Activated CD8-positive, alpha-beta memory T cell treated with anti-CD3 and anti-CD28 coated beads for 36 hours (primary cell): ENCODE data around the gene TNRC18. TPM values are rescaled to one million over a fixed set of nuclear protein-coding genes. Genes with fewer than 3 reads are reported as not detected.

Experiments used
- CTCF ChIA-PET: fragments of 350-600 bp; sonication (Branson Sonifier 250); formaldehyde crosslinking; loops from one replicate; lab custom pipeline; 2021; ENCODE audit warnings: antibody characterized with exemption; lab: Charles Lee
- POLR2A ChIA-PET: fragments of 350-600 bp; sonication (Branson Sonifier 250); formaldehyde crosslinking; loops from one replicate; lab custom pipeline; 2021; ENCODE audit warnings: antibody characterized with exemption; lab: Charles Lee
- total RNA-seq, 2 experiments: library from RNA; stranded (reverse); gene quantifications; one replicate each; pipeline ENCODE4 v1.2.3, GENCODE V29; 2021

Gene TNRC18
- total RNA-seq, 2 experiments from 2014 or later = 42.4 to 44.2 TPM

GRCh38 chr7:5433181-5433580 lies 9.5 kb upstream of the TNRC18 start:
- CTCF ChIA-PET = no interaction called here
- POLR2A ChIA-PET = interaction anchor here (0.5 kb wide), 1 partner anchor 75 kb away, joined by 4 read pairs; no protein-coding TSS in a partner anchor

DNA sequence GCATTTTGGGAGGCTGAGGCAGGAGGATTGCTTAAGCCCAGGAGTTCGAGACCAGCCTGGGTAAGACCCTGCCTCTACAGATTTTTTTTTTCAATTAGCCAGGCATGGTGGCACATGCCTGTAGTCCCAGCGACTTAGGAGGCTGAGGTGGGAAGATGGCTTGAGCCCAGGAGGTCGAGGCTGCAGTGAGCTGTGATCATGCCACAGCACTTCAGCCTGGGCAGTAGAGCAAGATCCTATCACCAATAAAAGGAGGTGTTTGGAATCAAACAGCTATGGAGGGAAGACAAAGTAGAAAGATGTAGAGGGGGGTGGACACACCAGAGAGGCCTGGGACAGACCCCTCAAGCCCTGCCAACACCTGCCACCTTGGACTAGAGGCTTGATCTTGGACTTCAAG lies 9.1 kb upstream of the TNRC18 start:
- CTCF ChIA-PET = no interaction called here
- POLR2A ChIA-PET = interaction anchor here (0.5 kb wide), 1 partner anchor 76 kb away, joined by 4 read pairs; no protein-coding TSS in a partner anchor

DNA sequence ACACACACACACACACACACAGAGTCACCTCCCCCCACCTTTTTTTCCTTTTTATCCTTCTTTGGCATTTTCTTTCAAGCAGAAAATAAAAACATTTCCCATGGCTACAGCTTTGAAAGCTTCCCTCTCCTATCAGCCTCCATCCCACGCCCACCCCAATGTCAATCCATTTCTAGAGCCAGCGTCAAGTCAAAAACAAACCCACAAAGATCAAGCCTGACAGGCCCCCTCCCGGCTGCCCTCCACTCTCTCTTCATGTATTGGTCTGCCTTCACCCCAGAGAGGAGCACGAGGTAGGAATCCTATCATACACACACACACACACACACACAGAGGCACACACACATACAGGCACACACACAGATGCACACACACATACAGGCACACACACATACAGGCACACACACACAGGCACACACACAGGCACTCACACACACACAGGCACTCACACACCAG lies 8.0 kb upstream of the TNRC18 start:
- ChIA-PET POLR2A (no interaction called here), CTCF (interaction anchor here (0.7 kb wide), 1 partner anchor 46 kb away, joined by 3 read pairs; no protein-coding TSS in a partner anchor)

DNA sequence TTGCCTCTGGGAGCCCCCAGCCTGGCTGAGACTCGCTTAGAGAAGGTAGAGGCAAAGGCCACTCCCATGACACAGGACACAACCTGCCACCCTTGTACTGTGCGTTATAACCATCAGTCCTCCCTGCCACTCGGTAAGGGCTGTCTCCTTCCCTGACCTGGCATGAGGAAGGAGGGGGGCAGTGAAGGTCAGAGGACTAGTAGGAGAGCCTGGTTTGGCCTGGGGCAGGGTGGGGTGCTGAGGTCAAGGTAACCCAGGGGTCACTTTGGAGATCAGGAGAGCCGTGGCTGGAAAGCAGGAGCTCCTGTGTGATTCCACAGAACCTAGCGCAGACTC lies 6.9 kb upstream of the TNRC18 start:
- ChIA-PET POLR2A (no interaction called here), CTCF (interaction anchor here (0.7 kb wide), 1 partner anchor 58 kb away, joined by 3 read pairs; no protein-coding TSS in a partner anchor)

GRCh38 chr7:5429857-5430611 lies 6.4 kb upstream of the TNRC18 start:
- ChIA-PET CTCF (interaction anchor here (0.7 kb wide), 1 partner anchor 25 kb away, joined by 3 read pairs; no protein-coding TSS in a partner anchor), POLR2A (no interaction called here)

- ChIA-PET POLR2A (no interaction called here), CTCF (interaction anchor here (0.7 kb wide), 1 partner anchor 25 kb away, joined by 3 read pairs; no protein-coding TSS in a partner anchor)
Measured at GRCh38 chr7:5429253-5429856, 5.7 kb upstream of the TNRC18 start.

DNA sequence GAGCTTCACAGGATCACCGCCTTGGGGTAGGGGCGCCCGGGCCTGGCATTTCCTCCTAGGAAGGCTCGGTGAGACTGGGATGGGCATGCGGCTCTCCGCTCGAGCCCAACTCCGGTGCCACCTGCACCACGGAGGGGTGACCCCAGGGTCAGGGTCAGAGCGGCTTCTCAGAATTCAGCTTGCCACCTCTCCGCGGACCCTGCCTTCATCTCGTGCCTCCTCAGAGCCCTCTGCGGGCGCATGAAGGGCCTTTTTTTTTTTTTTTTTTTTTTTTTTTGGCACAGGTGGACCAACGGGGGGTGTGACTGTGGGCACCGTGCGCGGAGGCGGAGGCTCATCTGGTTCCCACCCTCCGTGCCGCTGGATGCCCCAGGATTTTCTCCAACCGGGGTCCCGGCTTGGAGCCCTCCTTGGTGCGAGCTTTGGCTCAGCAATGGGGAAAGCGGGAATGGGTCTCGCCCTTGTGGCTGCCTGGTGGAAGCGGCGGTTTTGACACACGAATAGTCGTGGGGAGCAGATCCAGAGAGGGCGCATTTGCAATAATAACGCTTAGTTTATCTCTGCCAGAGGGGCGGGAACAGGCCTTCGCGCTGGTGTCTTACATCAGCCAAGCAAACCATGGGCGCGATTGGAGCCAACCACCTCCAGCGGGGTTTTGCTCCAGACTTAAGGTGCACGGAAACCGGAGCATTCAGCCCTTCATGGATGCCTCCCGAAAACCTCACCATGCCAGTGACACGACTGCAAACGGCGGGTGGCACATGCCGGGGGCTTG lies 5.0 kb upstream of the TNRC18 start:
- POLR2A ChIA-PET = no interaction called here
- CTCF ChIA-PET = no interaction called here

DNA sequence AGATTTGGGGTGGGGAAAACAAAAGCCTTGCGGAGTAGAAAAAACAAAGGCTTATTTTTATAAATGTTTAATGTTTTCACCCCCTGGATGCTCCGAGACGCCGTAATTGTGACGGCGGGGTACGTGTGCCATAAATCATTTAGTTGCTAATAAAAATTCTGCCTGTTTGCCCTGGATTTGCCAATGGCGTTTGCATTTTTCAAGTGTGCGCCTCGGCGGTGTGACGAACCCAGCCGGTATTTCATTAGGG lies 2.5 kb upstream of the TNRC18 start:
- ChIA-PET POLR2A (no interaction called here), CTCF (no interaction called here)

- CTCF ChIA-PET = interaction anchor here (0.9 kb wide), 1 partner anchor 133 kb away, joined by 3 read pairs; no protein-coding TSS in a partner anchor
- POLR2A ChIA-PET = interaction anchor here (0.5 to 0.8 kb wide), 3 partner anchors 103 to 1560 kb away, joined by 3 to 14 read pairs (median 4); no protein-coding TSS in a partner anchor
Measured at GRCh38 chr7:5425507-5426225, 2.0 kb upstream of the TNRC18 start.

DNA sequence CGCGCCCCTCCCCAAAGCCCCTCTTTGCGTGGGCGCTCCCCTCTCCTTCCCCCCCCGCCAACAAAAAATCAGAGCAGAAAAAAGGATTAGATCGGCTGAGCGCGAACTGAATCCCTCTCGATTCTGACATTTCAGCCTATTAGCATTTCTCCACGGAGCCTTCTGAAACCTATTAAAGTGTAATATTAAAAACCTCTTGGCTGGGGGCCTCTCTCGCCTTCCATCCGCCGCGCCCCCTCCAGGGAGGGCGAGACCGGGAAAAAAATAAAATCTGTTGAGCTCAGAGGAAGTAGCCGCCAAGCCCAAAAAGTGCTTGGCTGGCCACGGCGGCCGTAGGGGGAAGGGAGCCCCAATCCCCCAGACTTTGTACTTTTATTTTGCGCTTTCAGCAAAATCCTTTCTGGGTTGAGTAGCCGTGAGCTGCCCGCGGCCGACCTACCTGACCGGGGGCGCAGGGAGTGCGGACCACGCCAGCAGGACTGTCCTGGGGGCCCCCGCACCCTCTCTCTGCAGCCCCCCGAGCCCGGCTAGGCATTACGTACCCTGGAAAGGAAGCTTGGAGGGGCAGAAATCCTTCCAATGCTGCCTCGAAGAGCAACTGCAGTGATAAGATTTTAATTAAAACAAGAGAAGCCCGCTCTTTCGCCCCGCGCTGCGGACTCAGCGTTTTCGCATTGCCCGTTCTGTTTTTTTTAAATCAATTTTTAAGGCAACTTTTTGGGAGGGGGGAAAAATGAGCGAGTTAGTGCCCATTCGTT lies 1.3 kb upstream of the TNRC18 start:
- CTCF ChIA-PET = interaction anchor here (0.9 kb wide), 1 partner anchor 134 kb away, joined by 3 read pairs; no protein-coding TSS in a partner anchor

GRCh38 chr7:5423976-5424748 lies 528 bp upstream of the TNRC18 start:
- ChIA-PET CTCF (interaction anchor here (0.9 kb wide), 1 partner anchor 134 kb away, joined by 3 read pairs; no protein-coding TSS in a partner anchor), POLR2A (interaction anchor here (0.9 kb wide), 1 partner anchor 102 kb away, joined by 4 read pairs; no protein-coding TSS in a partner anchor)

More for the DNA sequence above, 1.3 kb upstream of the TNRC18 start:
- POLR2A ChIA-PET = interaction anchor here (0.5 to 0.8 kb wide), 3 partner anchors 104 to 1560 kb away, joined by 3 to 14 read pairs (median 4); no protein-coding TSS in a partner anchor

- POLR2A ChIA-PET = interaction anchor here (0.9 kb wide), 1 partner anchor 103 kb away, joined by 4 read pairs; no protein-coding TSS in a partner anchor
- CTCF ChIA-PET = interaction anchor here (0.7 to 2.1 kb wide), 5 partner anchors 11 to 106 kb away, joined by 3 to 10 read pairs (median 4); no protein-coding TSS in a partner anchor
Measured at GRCh38 chr7:5422396-5423305, 983 bp downstream of the TNRC18 start.

DNA sequence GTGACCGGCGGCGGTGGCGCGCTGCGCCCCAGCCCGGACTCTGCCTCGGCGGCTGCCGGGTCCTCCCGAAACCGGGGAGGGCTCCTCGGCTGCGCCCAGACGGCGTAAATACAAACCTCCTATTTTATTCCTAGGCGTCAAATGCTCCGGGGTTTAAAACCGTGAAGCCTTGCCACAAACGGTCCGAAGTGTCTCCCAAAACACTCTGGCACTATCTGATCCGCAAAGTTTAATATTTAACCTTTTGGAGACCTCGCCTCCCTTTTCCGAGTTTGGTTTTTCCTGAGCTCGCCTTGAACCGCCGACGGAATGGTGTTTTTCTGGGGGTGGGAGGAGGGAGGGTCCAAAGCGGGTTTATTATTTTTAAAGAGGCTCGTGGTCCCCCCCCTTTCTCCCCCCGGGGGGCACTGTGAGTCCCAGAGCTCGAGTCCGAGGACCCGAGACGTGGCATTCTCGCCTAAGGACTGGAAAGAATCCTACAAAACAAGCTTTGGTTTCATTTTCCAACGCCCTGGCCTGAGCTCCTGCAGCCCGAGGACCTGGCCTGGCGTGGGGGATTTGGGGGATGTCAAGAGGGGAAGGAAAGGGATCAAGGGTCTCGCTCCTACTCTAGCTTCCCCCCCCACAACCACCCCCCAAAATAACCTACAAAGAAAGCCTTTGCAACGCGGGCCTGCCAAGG lies 1.8 kb downstream of the TNRC18 start:
- ChIA-PET CTCF (interaction anchor here (1.5 to 2.1 kb wide), 4 partner anchors 10 to 42 kb away, joined by 3 to 10 read pairs (median 4); no protein-coding TSS in a partner anchor), POLR2A (interaction anchor here (0.5 to 0.6 kb wide), 2 partner anchors 49 to 55 kb away, joined by 3 to 4 read pairs; no protein-coding TSS in a partner anchor)

DNA sequence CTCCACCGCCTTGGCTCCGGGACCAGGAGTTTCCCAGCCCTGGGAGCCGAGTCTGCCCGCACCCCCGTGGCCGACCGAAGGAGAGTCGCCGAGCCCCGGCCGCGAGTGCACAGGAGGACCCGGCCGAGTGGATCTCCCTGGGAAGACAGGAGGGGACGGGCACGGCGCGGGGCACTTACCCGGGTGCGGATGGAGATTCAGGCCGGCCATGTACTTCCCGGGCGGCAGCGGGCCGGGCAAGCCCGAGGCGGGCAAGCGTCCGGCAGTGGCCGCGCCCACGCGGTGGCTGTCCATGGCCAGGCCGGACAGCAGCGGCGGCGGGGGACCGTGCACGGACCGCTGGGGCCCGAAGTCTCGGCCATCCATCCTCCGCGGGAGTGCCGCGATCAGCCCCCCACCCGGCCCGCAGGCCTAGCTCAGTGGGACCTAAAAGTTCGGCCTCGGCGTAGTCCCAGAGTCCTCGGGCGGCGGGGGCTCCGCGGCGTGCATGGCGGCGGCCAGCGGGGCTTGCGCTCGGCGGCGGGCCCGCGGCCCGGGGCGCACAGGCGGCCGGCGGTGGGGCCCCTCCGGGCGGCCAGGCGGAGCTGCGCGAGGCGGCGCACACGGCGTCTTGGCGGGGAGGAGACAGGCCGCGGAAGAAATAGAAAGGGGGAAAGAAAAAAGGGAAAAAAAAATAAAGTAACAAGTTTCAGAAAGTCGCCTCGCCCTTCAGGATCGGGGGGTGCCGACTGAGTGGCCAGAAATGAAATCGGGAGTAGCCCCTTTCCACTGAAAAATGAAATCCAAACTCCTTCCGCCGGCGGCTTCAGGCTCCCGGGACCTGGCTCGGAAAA lies 2.5 kb downstream of the TNRC18 start:
- ChIA-PET CTCF (interaction anchor here (1.5 to 2.1 kb wide), 4 partner anchors 9 to 41 kb away, joined by 3 to 10 read pairs (median 4); no protein-coding TSS in a partner anchor), POLR2A (interaction anchor here (0.6 kb wide), 1 partner anchor 48 kb away, joined by 3 read pairs; no protein-coding TSS in a partner anchor)
